Thyroid gland (tissue), 4 donors: ENCODE data around the gene FMN2. TPM values are rescaled to one million over a fixed set of nuclear protein-coding genes. Genes with fewer than 3 reads are reported as not detected.
"Not testable (repeated sequence)": the region's sequence is repeated elsewhere in the genome, so short reads cannot be mapped to it uniquely, and the experiment has no call there.

Experiments
- DNase-seq, 2 donors: peaks; one replicate each; pipeline ENCODE4 v3.0.0-alpha.2; 2019
- H3K27ac ChIP-seq, 3 donors: fragments of 200-600 bp; sonication (generic); 1 replicate in 2 of 3; 2 replicates in 1 of 3; pipeline ENCODE4 v1.5.1; 2016 to 2019; ENCODE audit warnings: mild to moderate bottlenecking in 1 of 3, moderate library complexity in 1 of 3
- H3K27me3 ChIP-seq: fragments of 200-600 bp; sonication (generic); one replicate; pipeline ENCODE4 v1.5.1; 2019
- H3K36me3 ChIP-seq, 2 donors: fragments of 200-600 bp; sonication (generic); one replicate each; pipeline ENCODE4 v1.5.1; 2016 to 2019
- H3K4me1 ChIP-seq, 2 donors: fragments of 200-600 bp; sonication (generic); one replicate each; pipeline ENCODE4 v1.5.1; 2017 to 2019
- H3K4me3 ChIP-seq, 3 donors: fragments of 200-600 bp; sonication (generic); replicated peaks in 1 of 3; 1 replicate in 2 of 3; 2 replicates in 1 of 3; pipeline ENCODE4 v1.5.1; 2016; ENCODE audit warnings: mild to moderate bottlenecking in 1 of 3
- H3K9me3 ChIP-seq: fragments of 200-600 bp; sonication (generic); one replicate; pipeline ENCODE4 v1.5.1; 2017
- POLR2A ChIP-seq, 2 donors: fragments of 450-650 bp; IDR thresholded peaks; one replicate each; pipeline ENCODE4 v1.6.1; 2017; ENCODE audit warnings: antibody characterized with exemption in 2 of 2, mild to moderate bottlenecking in 2 of 2, moderate library complexity in 1 of 2
- WGBS, 2 donors: methylation state at CpG; one replicate each; pipeline ENCODE4 v1.1.5; 2017; 5-methylcytosine and 5-hydroxymethylcytosine counted together
- intact Hi-C: fragments of 100-400 bp; cut with DNase I; formaldehyde crosslinking; loops from one replicate; pipeline ENCODE4 v1.15.1; 2023
- total RNA-seq, 4 donors: library from RNA; depleted of rRNA; stranded (reverse); fragments of >200 nt; gene quantifications; one replicate each; pipeline ENCODE4 v1.2.3, GENCODE V29; 2016
- TF ChIP-seq, protein P1 (sequence below), 6 experiments: fragments of 200-600 bp in 3 of 6; fragments of 450-650 bp in 3 of 6; sonication (generic) in 3 of 6; IDR thresholded peaks; one replicate each; pipeline ENCODE4 v1.5.1; 2016 to 2019; ENCODE audit warnings: antibody characterized with exemption in 6 of 6, mild to moderate bottlenecking in 2 of 6, inconsistent platforms in 1 of 6, moderate library complexity in 1 of 6

The FMN2 gene
- total RNA-seq, 4 donors from 2014 or later: 0.78 to 6.2 (median 1.3) TPM; not detected in 1

DNA sequence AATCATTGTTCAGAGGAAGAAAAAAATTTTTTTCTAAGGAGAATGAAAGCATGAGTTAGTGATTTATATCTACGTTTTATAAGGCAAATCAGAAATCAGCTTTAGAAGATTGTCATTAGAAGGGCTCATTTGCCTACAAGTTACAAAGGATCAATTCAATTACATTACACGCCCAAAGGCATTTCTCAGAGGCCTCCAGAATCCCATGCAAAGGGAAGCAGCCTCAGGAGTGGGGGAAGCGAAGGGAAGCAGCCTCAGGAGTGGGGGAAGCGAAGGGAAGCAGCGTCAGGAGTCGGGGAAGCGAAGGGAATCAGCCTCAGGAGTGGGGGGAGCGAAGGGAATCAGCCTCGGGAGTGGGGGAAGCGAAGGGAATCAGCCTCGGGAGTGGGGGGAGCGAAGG lies 314.1 kb downstream of the FMN2 start:
- Histone ChIP-seq H3K4me1 (peaks cover 23 to 25% of the 10 kb centered on the region in 2 donors), H3K27me3 (no peaks in the 10 kb centered on the region), H3K4me3 (no peak overlapping the region), H3K27ac (no peak overlapping the region), H3K36me3 (no peaks in the 10 kb centered on the region), H3K9me3 (no peaks in the 10 kb centered on the region)
- no peak for TF ChIP-seq POLR2A (IDR thresholded peaks at IDR 0.05)
- TF ChIP-seq, protein P1, sequence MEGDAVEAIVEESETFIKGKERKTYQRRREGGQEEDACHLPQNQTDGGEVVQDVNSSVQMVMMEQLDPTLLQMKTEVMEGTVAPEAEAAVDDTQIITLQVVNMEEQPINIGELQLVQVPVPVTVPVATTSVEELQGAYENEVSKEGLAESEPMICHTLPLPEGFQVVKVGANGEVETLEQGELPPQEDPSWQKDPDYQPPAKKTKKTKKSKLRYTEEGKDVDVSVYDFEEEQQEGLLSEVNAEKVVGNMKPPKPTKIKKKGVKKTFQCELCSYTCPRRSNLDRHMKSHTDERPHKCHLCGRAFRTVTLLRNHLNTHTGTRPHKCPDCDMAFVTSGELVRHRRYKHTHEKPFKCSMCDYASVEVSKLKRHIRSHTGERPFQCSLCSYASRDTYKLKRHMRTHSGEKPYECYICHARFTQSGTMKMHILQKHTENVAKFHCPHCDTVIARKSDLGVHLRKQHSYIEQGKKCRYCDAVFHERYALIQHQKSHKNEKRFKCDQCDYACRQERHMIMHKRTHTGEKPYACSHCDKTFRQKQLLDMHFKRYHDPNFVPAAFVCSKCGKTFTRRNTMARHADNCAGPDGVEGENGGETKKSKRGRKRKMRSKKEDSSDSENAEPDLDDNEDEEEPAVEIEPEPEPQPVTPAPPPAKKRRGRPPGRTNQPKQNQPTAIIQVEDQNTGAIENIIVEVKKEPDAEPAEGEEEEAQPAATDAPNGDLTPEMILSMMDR (IDR thresholded peaks at IDR 0.05): no peak
- 78 to 93% methylated on average over 12 of the region's 12 CpGs for WGBS, 2 donors
- no peak for DNase-seq
- intact Hi-C loops: no loop called here

DNA sequence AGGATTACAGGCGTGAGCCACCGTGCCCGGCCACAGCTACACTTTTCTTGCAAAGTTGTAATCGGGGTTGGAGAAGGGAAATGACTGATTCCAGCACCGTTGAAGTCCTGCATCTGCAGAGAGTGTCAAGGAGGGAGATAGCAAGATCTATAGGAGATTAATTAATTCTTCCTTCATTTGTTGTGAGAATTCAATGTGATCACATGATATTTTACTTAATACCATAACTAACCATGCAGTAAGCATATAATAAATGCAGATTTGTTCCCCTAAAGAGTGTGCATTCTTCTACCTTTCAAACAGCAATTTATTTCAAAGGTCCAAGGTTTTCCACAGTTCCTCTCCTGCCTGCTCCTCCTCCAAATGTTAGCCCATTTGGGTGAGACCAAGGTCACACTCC lies 315.7 kb downstream of the FMN2 start:
- peaks cover 12% of the 10 kb centered on the region in 2 donors for H3K4me1 ChIP-seq
- no peaks in the 10 kb centered on the region for H3K36me3 ChIP-seq
- WGBS, 2 donors: 90 to 99% methylated on average over 5 of the region's 5 CpGs
- H3K27me3 ChIP-seq: no peaks in the 10 kb centered on the region
- no peak overlapping the region for H3K4me3 ChIP-seq
- TF ChIP-seq, protein P1 (IDR thresholded peaks at IDR 0.05): no peak
- no peak for TF ChIP-seq POLR2A (IDR thresholded peaks at IDR 0.05)
- DNase-seq: no peak
- H3K9me3 ChIP-seq: no peaks in the 10 kb centered on the region
- H3K27ac ChIP-seq: no peak overlapping the region
- intact Hi-C loops: no loop called here

DNA sequence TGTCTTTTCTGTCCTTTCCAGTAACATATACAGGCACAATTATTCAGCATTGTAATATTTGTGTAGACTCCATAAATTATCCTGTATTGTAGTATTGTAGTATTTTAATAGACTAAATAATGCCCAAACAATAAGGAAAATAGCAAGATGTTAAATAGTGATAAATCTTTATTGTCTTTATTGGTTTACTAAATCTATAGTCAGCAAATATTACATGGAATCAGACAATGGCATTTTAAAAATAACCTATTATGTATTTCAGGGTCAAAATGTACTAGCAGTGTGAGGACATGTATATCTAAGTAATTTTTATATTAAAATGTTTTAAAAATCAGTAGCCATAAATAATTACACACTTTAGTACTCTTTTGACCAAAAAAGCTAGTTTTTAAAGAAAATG lies 317.9 kb downstream of the FMN2 start:
- no peak for DNase-seq
- TF ChIP-seq, protein P1 (IDR thresholded peaks at IDR 0.05): no peak
- TF ChIP-seq POLR2A (IDR thresholded peaks at IDR 0.05): no peak
- H3K4me3 ChIP-seq: no peak overlapping the region
- no peaks in the 10 kb centered on the region for H3K27me3 ChIP-seq
- no peaks in the 10 kb centered on the region for H3K36me3 ChIP-seq
- no peak overlapping the region for H3K27ac ChIP-seq
- H3K9me3 ChIP-seq: no peaks in the 10 kb centered on the region
- H3K4me1 ChIP-seq: peaks cover 0 to 1% of the 10 kb centered on the region in 2 donors
- intact Hi-C loops: no loop called here

DNA sequence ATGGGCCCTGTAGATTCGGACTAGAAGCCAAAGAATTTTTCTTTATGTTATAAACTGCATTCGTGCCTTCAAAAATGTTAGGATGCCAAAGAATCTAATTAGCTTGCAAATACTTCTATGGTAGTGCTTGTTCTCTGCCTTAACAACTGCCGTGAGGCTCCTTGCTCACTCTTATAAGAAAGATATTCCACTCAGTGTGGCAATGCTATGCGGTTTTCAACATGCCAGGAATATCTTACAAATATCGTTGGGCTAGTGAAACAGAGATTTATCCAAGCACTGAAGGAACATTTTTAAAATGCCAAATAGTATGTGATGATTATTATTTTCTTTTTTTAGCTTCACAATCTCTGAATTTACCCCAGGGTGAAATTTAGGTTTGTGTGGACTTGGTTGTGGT lies 322.0 kb downstream of the FMN2 start:
- no peaks in the 10 kb centered on the region for H3K9me3 ChIP-seq
- H3K27ac ChIP-seq: no peak overlapping the region
- DNase-seq: no peak
- intact Hi-C loops: no loop called here
- no peak overlapping the region for H3K4me3 ChIP-seq
- 86 to 91% methylated on average over 5 of the region's 5 CpGs for WGBS, 2 donors
- no peak for TF ChIP-seq POLR2A (IDR thresholded peaks at IDR 0.05)
- TF ChIP-seq, protein P1 (IDR thresholded peaks at IDR 0.05): no peak
- no peaks in the 10 kb centered on the region for H3K27me3 ChIP-seq
- no peaks in the 10 kb centered on the region for H3K36me3 ChIP-seq
- H3K4me1 ChIP-seq: no peaks in the 10 kb centered on the region

DNA sequence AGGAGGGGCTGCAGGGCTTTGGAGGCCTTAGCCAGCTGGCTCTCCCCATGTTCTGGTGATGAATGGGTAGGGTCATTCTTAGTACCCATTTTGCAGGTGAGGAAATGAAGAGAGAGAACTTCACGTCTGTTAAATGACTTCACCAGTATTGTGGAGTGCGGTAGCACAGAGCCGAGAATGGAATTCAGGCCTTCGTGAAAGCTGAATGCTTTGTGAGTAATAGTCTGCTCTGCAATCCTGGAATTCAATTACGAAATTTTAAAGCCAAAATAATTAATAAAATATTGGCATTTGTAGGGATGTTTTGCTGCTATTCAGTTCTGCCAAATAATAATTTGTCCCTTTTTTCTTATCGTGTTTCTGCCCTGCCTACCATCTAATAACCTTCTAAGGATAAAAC lies 322.6 kb downstream of the FMN2 start:
- no peak for DNase-seq
- Histone ChIP-seq H3K36me3 (no peaks in the 10 kb centered on the region), H3K4me3 (no peak overlapping the region), H3K27me3 (no peaks in the 10 kb centered on the region), H3K27ac (no peak overlapping the region), H3K4me1 (no peaks in the 10 kb centered on the region), H3K9me3 (no peaks in the 10 kb centered on the region)
- WGBS, 2 donors: 84 to 88% methylated on average over 6 of the region's 6 CpGs
- intact Hi-C loops: no loop called here
- TF ChIP-seq, protein P1 (IDR thresholded peaks at IDR 0.05): no peak
- no peak for TF ChIP-seq POLR2A (IDR thresholded peaks at IDR 0.05)

DNA sequence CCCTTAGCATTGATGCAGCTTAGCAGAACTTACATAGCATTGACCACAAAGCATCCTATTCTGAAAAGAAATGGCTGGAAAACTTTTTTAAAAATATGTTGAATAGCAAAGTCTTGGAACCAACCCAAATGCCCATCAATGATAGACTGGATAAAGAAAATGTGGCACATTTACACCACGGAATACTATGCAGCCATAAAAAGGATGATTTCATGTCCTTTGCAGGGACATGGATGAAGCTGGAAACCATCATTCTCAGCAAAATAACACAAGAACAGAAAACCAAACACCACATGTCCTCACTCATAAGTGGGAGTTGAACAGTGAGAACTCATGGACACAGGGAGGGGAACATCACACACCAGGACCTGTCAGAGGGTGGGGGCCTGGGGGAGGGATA lies 323.3 kb downstream of the FMN2 start:
- DNase-seq, intact Hi-C loops, H3K9me3 ChIP-seq, H3K4me1 ChIP-seq, H3K27ac ChIP-seq, H3K4me3 ChIP-seq, H3K36me3 ChIP-seq, H3K27me3 ChIP-seq: not testable (repeated sequence)
- WGBS, 2 donors: 90 to 93% methylated on average over 1 of the region's 1 CpG
